Measurements from ENCODE around the gene NAB2. TPM values are rescaled to one million over a fixed set of nuclear protein-coding genes. Genes with fewer than 3 reads are reported as not detected.

The NAB2 gene, protein sequence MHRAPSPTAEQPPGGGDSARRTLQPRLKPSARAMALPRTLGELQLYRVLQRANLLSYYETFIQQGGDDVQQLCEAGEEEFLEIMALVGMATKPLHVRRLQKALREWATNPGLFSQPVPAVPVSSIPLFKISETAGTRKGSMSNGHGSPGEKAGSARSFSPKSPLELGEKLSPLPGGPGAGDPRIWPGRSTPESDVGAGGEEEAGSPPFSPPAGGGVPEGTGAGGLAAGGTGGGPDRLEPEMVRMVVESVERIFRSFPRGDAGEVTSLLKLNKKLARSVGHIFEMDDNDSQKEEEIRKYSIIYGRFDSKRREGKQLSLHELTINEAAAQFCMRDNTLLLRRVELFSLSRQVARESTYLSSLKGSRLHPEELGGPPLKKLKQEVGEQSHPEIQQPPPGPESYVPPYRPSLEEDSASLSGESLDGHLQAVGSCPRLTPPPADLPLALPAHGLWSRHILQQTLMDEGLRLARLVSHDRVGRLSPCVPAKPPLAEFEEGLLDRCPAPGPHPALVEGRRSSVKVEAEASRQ
- total RNA-seq (2022): 15.7 and 16.4 TPM in 2 replicates
- Bru-seq, nascent RNA: percentile 55 among the genes with signal in this experiment
- percentile 70 among the genes with signal in this experiment for BruChase-seq, experiment 1, labeled RNA remaining after a 2-hour chase
- percentile 56 among the genes with signal in this experiment for BruChase-seq, experiment 2, labeled RNA remaining after a 6-hour chase
- long read RNA-seq, transcript NAB2-201 (7 exons, 2,711 nt): major isoform, 8 of 18 reads
- long read RNA-seq, partial matches to known transcripts: 7 of 18 reads
- long read RNA-seq, other reads (novel, unspliced or antisense): 1 of 18 reads

DNA sequence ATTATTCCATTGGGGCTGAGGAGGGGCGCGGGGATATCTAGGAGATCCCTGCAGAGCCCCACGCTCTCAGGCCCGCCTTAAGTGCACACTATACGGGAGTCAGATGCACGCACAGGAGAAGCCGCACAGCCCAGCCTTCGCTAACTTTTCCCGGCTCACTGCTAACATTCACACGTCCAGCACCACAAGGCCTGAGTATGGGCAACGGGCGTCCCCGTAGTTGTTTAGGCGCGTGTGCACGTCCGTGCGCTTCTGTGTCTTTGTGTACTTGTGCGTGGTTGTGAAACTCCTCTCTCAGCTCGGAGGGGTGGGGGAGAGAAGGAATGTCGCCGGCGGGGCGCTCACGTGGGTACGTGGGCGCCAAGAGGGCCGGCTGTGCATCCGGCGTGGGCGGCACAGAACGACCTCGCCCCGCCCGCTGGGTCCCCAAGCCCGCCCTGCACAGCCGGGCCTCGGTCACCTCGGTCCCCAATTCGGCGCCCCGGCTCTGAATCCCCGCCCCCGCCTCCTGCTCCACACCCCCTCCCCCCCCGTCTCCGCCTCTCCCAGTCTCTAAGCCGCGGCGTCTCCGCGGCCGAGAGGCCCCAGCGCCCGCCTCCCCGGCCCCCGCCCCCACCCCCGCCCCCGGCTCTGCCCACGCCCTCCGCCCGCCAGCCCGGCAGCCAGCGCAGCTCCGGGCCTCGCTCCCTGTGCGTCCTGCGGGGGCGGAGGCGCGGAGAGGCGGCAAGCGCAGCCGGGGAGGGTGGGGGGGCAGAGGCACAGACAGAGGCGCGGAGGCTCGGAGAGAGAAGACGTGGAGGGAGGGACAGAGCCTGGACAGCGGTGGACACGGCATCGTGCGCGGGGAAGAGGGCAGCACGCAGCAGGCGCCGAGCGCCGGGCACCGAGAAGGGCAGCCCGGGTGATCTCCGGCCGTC lies at the start of gene NAB2:
NAB2 (plus strand) TSS at position 761 of the 917 bp plus-strand sequence. CDS start 158 bp downstream, outside the sequence.
- H3K9me3 Mint-ChIP-seq (ENCODE audit: unreplicated experiment): no peaks in the 10 kb centered on the region
- ChIA-PET CTCF (interaction anchor here (2.4 to 4.4 kb wide), 4 partner anchors 10 to 39 kb away, joined by 9 to 35 read pairs (median 18); partner anchors contain the start of genes NEMP1 and STAT6), POLR2A (interaction anchor here (0.6 to 4.4 kb wide), 10 partner anchors 8 to 476 kb away, joined by 3 to 56 read pairs (median 6); partner anchors contain the start of genes NEMP1, PTGES3, SHMT2 and STAT6)
- H3K27me3 Mint-ChIP-seq (ENCODE audit: insufficient read depth, unreplicated experiment): no peaks in the 10 kb centered on the region
- peaks cover 32% of the 10 kb centered on the region for H3K36me3 Mint-ChIP-seq (ENCODE audit: insufficient read depth, unreplicated experiment)
- peak; percentile 94 to 95 for DNase-seq
- no peaks in the 10 kb centered on the region for H3K27me3 ChIP-seq (replicated peaks; ENCODE audit: control insufficient read depth, insufficient read depth, low read length)
- H3K4me1 ChIP-seq: peaks cover 24% of the 10 kb centered on the region
- TF ChIP-seq, protein P1, sequence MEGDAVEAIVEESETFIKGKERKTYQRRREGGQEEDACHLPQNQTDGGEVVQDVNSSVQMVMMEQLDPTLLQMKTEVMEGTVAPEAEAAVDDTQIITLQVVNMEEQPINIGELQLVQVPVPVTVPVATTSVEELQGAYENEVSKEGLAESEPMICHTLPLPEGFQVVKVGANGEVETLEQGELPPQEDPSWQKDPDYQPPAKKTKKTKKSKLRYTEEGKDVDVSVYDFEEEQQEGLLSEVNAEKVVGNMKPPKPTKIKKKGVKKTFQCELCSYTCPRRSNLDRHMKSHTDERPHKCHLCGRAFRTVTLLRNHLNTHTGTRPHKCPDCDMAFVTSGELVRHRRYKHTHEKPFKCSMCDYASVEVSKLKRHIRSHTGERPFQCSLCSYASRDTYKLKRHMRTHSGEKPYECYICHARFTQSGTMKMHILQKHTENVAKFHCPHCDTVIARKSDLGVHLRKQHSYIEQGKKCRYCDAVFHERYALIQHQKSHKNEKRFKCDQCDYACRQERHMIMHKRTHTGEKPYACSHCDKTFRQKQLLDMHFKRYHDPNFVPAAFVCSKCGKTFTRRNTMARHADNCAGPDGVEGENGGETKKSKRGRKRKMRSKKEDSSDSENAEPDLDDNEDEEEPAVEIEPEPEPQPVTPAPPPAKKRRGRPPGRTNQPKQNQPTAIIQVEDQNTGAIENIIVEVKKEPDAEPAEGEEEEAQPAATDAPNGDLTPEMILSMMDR (IDR thresholded peaks at IDR 0.05; ENCODE audit: insufficient read depth in 1 of 2, low read depth in 1 of 2, low read length in 1 of 2, severe bottlenecking in 1 of 2, unreplicated experiment in 1 of 2): no peak
- intact Hi-C loops (cut with micrococcal nuclease; ENCODE audit: unreplicated experiment): loop anchor here (1.0 kb wide), 1 partner anchor 10 kb away; the partner anchor contains the start of gene NEMP1
- peaks cover 7% of the 10 kb centered on the region for H3K36me3 ChIP-seq (ENCODE audit: control insufficient read depth, insufficient read depth, low read length)
- H3K4me3 ChIP-seq (ENCODE audit: low read depth, low read length): peak within 1 kb of the TSS; percentile 97
- H3K4me3 Mint-ChIP-seq (ENCODE audit: unreplicated experiment): peak within 1 kb of the TSS; percentile 78
- no TSS peak for BruUV-seq (replicated peaks)
- peaks cover 34% of the 10 kb centered on the region for H3K4me1 Mint-ChIP-seq (ENCODE audit: low read depth, unreplicated experiment)
- no peaks in the 10 kb centered on the region for H3K9me3 ChIP-seq
- H3K27ac Mint-ChIP-seq (ENCODE audit: unreplicated experiment): peak within 1 kb of the TSS; percentile 98

DNA sequence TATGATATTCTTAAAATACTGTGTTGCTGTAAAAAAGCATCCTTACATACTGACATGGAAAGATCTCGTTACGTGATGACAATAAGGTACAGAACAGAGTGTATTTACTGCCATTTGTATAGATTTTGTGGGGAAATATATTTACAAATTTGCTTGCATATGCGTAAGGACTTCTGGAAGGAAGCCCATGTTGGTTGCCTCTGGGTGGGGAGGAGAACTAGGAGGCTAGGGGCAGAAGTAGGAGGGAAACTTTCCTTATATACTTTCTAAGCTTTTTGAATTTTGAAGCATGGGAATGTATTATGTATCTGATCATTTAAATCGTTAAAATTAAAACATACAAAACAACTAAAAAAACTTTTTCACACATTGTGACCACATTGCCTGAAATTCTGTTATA lies 48.7 kb upstream of the NAB2 start:
- no peaks in the 10 kb centered on the region for H3K9me3 Mint-ChIP-seq (ENCODE audit: unreplicated experiment)
- no TSS peak for BruUV-seq (replicated peaks)
- no peaks in the 10 kb centered on the region for H3K4me1 Mint-ChIP-seq (ENCODE audit: low read depth, unreplicated experiment)
- Histone ChIP-seq H3K4me3 (ENCODE audit: low read depth, low read length) (no peak overlapping the region), H3K9me3 (no peaks in the 10 kb centered on the region), H3K4me1 (no peaks in the 10 kb centered on the region), H3K36me3 (ENCODE audit: control insufficient read depth, insufficient read depth, low read length) (no peaks in the 10 kb centered on the region; the same call in 1 of the 2 replicates), H3K27me3 (replicated peaks; ENCODE audit: control insufficient read depth, insufficient read depth, low read length) (no peaks in the 10 kb centered on the region)
- ChIA-PET CTCF (no interaction called here), POLR2A (no interaction called here)
- intact Hi-C loops (cut with micrococcal nuclease; ENCODE audit: unreplicated experiment): no loop called here
- no peaks in the 10 kb centered on the region for H3K36me3 Mint-ChIP-seq (ENCODE audit: insufficient read depth, unreplicated experiment)
- no peak for DNase-seq
- no peak overlapping the region for H3K4me3 Mint-ChIP-seq (ENCODE audit: unreplicated experiment)
- no peak overlapping the region for H3K27ac Mint-ChIP-seq (ENCODE audit: unreplicated experiment)
- TF ChIP-seq, protein P1 (IDR thresholded peaks at IDR 0.05; ENCODE audit: insufficient read depth in 1 of 2, low read depth in 1 of 2, low read length in 1 of 2, severe bottlenecking in 1 of 2, unreplicated experiment in 1 of 2): no peak
- no peaks in the 10 kb centered on the region for H3K27me3 Mint-ChIP-seq (ENCODE audit: insufficient read depth, unreplicated experiment)
